GM12801 (cell line): ENCODE measurements around the gene PPIH.

ENCODE experiments used
- CTCF ChIP-seq: IDR thresholded peaks from one replicate; pipeline ENCODE4 v1.5.1; 2011; ENCODE audit warnings: control low read depth; ENCODE audit not compliant: insufficient read length; ENCODE audit errors: extremely low read depth

Gene PPIH

GRCh38 chr1:42658877-42659337, 684 bp downstream of the PPIH start:
- TF ChIP-seq CTCF = no peak

- no peak for TF ChIP-seq CTCF
Observed at GRCh38 chr1:42660907-42661500, 2.8 kb downstream of the PPIH start.

- TF ChIP-seq CTCF = no peak
Observed at GRCh38 chr1:42669936-42670335, 11.7 kb downstream of the PPIH start.

- TF ChIP-seq CTCF = no peak
Observed at GRCh38 chr1:42670425-42670824, 12.2 kb downstream of the PPIH start.

- TF ChIP-seq CTCF = no peak
Observed at GRCh38 chr1:42674214-42674613, 16.0 kb downstream of the PPIH start.

GRCh38 chr1:42674682-42675081, 16.5 kb downstream of the PPIH start:
- TF ChIP-seq CTCF = no peak

- TF ChIP-seq CTCF = no peak
Observed at GRCh38 chr1:42675467-42675866, 17.2 kb downstream of the PPIH start.

GRCh38 chr1:42676534-42677087, 18.4 kb downstream of the PPIH start:
- no peak for TF ChIP-seq CTCF
